GM15510 (cell line): ENCODE results near the gene OCEL1.
A peak's percentile ranks its signal among the peaks of the same experiment; 100 is the strongest.

Experiments used
- POLR2A ChIP-seq: IDR thresholded peaks from 3 replicates; pipeline ENCODE4 v1.6.1; 2011; ENCODE audit warnings: borderline replicate concordance; ENCODE audit not compliant: insufficient read length; ENCODE audit errors: extremely low read depth

The OCEL1 gene

GRCh38 chr19:17206736-17207581, 19.1 kb upstream of the OCEL1 start:
- no peak for TF ChIP-seq POLR2A

- TF ChIP-seq POLR2A = no peak
Measured at GRCh38 chr19:17209126-17210036, 16.6 kb upstream of the OCEL1 start.

GRCh38 chr19:17210296-17210695, 15.7 kb upstream of the OCEL1 start:
- TF ChIP-seq POLR2A = no peak

DNA sequence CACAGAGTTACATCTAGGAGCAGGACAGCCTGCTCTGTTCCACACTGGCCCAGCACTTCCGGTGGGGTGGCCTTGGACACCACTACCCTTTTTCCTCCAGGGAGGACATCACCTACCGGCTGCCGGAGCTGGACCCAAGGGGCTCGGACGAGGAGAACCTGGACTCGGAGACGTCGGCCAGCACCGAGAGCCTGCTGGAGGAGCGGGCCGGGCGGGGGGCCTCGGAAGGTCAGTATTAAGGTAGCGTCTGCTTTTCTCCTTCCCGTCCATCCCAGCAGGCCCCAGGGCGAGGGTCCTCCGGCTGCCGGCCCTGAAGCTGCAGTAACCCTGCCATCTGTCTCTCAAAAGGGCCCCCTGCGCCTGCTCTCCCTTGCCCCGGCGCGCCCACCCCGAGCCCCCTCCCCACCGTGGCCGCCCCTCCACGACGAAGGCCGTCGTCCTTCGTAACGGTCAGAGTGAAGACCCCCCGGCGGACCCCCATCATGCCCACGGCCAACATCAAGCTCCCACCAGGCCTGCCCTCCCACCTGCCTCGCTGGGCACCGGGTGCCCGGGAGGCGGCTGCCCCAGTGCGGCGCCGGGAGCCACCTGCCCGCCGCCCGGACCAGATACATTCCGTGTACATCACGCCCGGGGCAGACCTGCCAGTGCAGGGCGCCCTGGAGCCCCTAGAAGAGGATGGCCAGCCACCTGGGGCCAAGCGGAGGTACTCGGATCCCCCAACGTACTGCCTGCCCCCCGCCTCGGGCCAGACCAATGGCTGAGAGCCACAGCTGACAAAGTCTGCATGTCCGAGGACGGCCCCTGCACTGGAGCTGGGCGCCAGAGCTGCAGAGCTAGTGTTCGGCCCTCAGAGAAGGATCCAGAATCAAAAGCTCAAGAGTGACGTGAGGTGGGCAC, 14.2 kb upstream of the OCEL1 start:
- no peak for TF ChIP-seq POLR2A

DNA sequence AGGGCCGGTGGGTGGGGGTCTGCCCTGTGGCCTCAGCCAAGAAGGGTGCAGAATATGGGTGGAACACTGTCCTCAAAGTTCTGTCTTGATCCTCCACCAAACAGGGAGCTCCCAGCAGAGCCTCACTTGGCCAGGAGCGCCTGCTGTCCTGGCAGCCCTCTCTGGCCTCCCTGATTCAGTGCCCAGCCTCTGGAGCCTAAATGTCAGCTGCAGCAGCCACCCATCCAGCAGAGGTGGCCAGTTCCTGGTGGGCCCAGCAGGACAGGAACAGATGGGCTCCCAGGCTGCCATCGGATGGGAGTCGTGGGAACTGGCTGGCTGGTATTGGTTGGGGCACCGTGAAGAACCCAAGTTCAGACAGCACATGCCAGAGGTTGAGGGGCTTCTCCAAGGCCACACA, 12.7 kb upstream of the OCEL1 start:
- no peak for TF ChIP-seq POLR2A

GRCh38 chr19:17214508-17215126, 11.4 kb upstream of the OCEL1 start:
- no peak for TF ChIP-seq POLR2A

DNA sequence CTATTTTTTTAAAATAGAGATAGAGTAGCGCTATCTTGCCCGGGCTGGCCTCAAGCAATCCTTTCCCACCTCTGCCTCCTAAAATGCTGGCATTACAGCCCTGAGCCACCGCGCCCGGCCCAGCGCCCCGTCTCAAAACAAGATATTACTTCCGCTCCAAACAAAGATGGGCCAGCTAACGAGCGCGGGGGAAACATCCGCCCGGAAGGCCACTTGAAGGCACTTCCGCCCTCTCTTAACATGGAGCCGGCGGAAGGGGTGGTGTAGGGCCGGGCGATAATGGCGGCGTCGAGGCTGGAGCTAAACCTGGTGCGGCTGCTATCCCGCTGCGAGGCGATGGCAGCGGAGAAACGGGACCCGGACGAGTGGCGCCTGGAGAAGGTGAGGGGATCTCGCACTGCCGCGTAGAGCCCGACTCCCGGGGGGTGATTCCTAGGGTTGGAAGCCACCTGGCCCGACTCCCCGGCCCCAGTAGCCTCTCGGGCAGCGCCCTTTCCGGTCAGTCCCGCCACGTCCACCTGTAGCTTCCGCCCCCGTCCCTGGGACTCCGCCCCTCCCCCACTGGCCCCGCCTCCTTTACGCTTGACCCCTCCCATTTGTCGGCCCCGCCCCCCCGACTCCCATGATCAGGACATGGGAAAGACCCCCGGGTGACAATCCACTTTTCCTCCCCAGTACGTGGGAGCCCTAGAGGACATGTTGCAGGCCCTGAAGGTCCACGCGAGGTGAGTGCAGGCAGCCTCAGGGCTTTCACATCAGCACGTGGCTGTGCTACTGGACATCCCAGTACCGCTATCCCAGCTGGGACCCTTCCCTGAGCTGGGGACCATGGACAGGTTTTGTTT, 10.7 kb upstream of the OCEL1 start, which contains the start of gene USE1:
Gene USE1 (plus strand): TSS at position 231 of the 845 bp plus-strand sequence. CDS start 49 bp downstream, at position 280.
- TF ChIP-seq POLR2A = peak; percentile 83

- TF ChIP-seq POLR2A = no peak
Measured at GRCh38 chr19:17216058-17216670, 9.9 kb upstream of the OCEL1 start.

GRCh38 chr19:17219286-17219685, 6.7 kb upstream of the OCEL1 start:
- no peak for TF ChIP-seq POLR2A

DNA sequence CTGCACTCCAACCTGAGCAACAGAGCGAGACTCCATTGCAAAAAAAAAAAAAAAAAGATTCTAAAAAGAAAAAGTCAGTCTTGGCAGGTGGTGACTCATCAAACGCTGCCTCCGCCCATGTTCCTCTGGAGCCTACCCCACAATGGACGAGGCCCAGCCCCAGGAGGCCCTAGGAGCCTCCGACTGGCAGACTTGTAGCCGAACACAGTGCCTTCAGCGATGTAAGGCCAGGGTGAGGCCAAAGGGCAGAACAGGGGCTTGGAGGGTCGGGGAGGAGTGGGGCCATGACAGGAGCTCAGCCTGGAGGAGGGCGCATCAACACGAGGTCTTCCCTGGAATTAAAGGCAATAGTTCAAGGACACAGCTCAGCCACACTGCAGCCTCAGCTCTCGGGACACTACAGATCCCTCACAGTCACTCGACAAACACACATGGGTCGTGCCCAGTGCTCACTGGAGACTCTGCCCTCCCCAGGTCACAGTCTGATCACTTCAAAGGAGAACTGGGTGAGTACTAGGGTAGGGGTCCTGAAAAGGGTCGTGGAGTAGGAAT, 5.7 kb upstream of the OCEL1 start:
- TF ChIP-seq POLR2A = no peak

GRCh38 chr19:17225053-17225452, 973 bp upstream of the OCEL1 start:
- no peak for TF ChIP-seq POLR2A

GRCh38 chr19:17227798-17228367, 1.9 kb downstream of the OCEL1 start:
- no peak for TF ChIP-seq POLR2A
